Measurements from ENCODE around the gene ECE1.

The ECE1 gene

GRCh38 chr1:21304488-21304887 lies 14.2 kb upstream of the ECE1 start:
- Histone ChIP-seq H3K9ac (ENCODE audit: low read length) (no peak overlapping the region), H3K4me1 (ENCODE audit: insufficient read depth, low read length) (peaks cover 75% of the 10 kb centered on the region), H3K4me3 (ENCODE audit: low read depth in 1 of 2, low read length in 2 of 2) (no peak overlapping the region), H3K9me3 (ENCODE audit: low read length) (no peaks in the 10 kb centered on the region), H3K36me3 (ENCODE audit: insufficient read depth, low read length) (no peaks in the 10 kb centered on the region), H3K27me3 (ENCODE audit: control insufficient read depth in 1 of 2, insufficient read depth in 2 of 2, low read length in 2 of 2) (no peaks in the 10 kb centered on the region), H3K27ac (ENCODE audit: low read depth, low read length) (no peak overlapping the region)

- Histone ChIP-seq H3K27me3 (ENCODE audit: control insufficient read depth in 1 of 2, insufficient read depth in 2 of 2, low read length in 2 of 2) (no peaks in the 10 kb centered on the region), H3K36me3 (ENCODE audit: insufficient read depth, low read length) (no peaks in the 10 kb centered on the region), H3K4me1 (ENCODE audit: insufficient read depth, low read length) (peaks cover 74% of the 10 kb centered on the region), H3K27ac (ENCODE audit: low read depth, low read length) (no peak overlapping the region), H3K4me3 (ENCODE audit: low read depth in 1 of 2, low read length in 2 of 2) (no peak overlapping the region), H3K9ac (ENCODE audit: low read length) (no peak overlapping the region), H3K9me3 (ENCODE audit: low read length) (no peaks in the 10 kb centered on the region)
These were observed 12.8 kb upstream of the ECE1 start for GRCh38 chr1:21302747-21303715.

GRCh38 chr1:21301794-21302440 lies 11.7 kb upstream of the ECE1 start:
- Histone ChIP-seq H3K9me3 (ENCODE audit: low read length) (no peaks in the 10 kb centered on the region), H3K27ac (ENCODE audit: low read depth, low read length) (no peak overlapping the region), H3K36me3 (ENCODE audit: insufficient read depth, low read length) (no peaks in the 10 kb centered on the region), H3K9ac (ENCODE audit: low read length) (no peak overlapping the region), H3K4me1 (ENCODE audit: insufficient read depth, low read length) (peaks cover 67% of the 10 kb centered on the region), H3K27me3 (ENCODE audit: control insufficient read depth in 1 of 2, insufficient read depth in 2 of 2, low read length in 2 of 2) (no peaks in the 10 kb centered on the region), H3K4me3 (ENCODE audit: low read depth in 1 of 2, low read length in 2 of 2) (no peak overlapping the region)

GRCh38 chr1:21300774-21301173 lies 10.5 kb upstream of the ECE1 start:
- Histone ChIP-seq H3K4me1 (ENCODE audit: insufficient read depth, low read length) (peaks cover 61% of the 10 kb centered on the region), H3K36me3 (ENCODE audit: insufficient read depth, low read length) (no peaks in the 10 kb centered on the region), H3K27me3 (ENCODE audit: control insufficient read depth in 1 of 2, insufficient read depth in 2 of 2, low read length in 2 of 2) (no peaks in the 10 kb centered on the region), H3K9ac (ENCODE audit: low read length) (no peak overlapping the region), H3K27ac (ENCODE audit: low read depth, low read length) (no peak overlapping the region), H3K9me3 (ENCODE audit: low read length) (no peaks in the 10 kb centered on the region), H3K4me3 (ENCODE audit: low read depth in 1 of 2, low read length in 2 of 2) (no peak overlapping the region)

- H3K27me3 ChIP-seq (ENCODE audit: control insufficient read depth in 1 of 2, insufficient read depth in 2 of 2, low read length in 2 of 2): no peaks in the 10 kb centered on the region
- H3K4me3 ChIP-seq (ENCODE audit: low read depth in 1 of 2, low read length in 2 of 2): no peak overlapping the region
- H3K4me1 ChIP-seq (ENCODE audit: insufficient read depth, low read length): peaks cover 57% of the 10 kb centered on the region
- H3K9ac ChIP-seq (ENCODE audit: low read length): no peak overlapping the region
- no peaks in the 10 kb centered on the region for H3K9me3 ChIP-seq (ENCODE audit: low read length)
- no peaks in the 10 kb centered on the region for H3K36me3 ChIP-seq (ENCODE audit: insufficient read depth, low read length)
- no peak overlapping the region for H3K27ac ChIP-seq (ENCODE audit: low read depth, low read length)
These were observed 9.6 kb upstream of the ECE1 start for GRCh38 chr1:21299780-21300395.

- Histone ChIP-seq H3K4me1 (ENCODE audit: insufficient read depth, low read length) (peaks cover 59% of the 10 kb centered on the region), H3K4me3 (ENCODE audit: low read depth in 1 of 2, low read length in 2 of 2) (no peak overlapping the region), H3K36me3 (ENCODE audit: insufficient read depth, low read length) (no peaks in the 10 kb centered on the region), H3K9ac (ENCODE audit: low read length) (no peak overlapping the region), H3K27ac (ENCODE audit: low read depth, low read length) (no peak overlapping the region), H3K9me3 (ENCODE audit: low read length) (no peaks in the 10 kb centered on the region), H3K27me3 (ENCODE audit: control insufficient read depth in 1 of 2, insufficient read depth in 2 of 2, low read length in 2 of 2) (no peaks in the 10 kb centered on the region)
These were observed 8.7 kb upstream of the ECE1 start for GRCh38 chr1:21298981-21299391.

GRCh38 chr1:21297975-21298374 lies 7.7 kb upstream of the ECE1 start:
- H3K4me3 ChIP-seq (ENCODE audit: low read depth in 1 of 2, low read length in 2 of 2): no peak overlapping the region
- no peaks in the 10 kb centered on the region for H3K9me3 ChIP-seq (ENCODE audit: low read length)
- no peak overlapping the region for H3K9ac ChIP-seq (ENCODE audit: low read length)
- peaks cover 53% of the 10 kb centered on the region for H3K4me1 ChIP-seq (ENCODE audit: insufficient read depth, low read length)
- no peaks in the 10 kb centered on the region for H3K36me3 ChIP-seq (ENCODE audit: insufficient read depth, low read length)
- no peaks in the 10 kb centered on the region for H3K27me3 ChIP-seq (ENCODE audit: control insufficient read depth in 1 of 2, insufficient read depth in 2 of 2, low read length in 2 of 2)
- no peak overlapping the region for H3K27ac ChIP-seq (ENCODE audit: low read depth, low read length)

GRCh38 chr1:21296509-21297354 lies 6.5 kb upstream of the ECE1 start:
- Histone ChIP-seq H3K27me3 (ENCODE audit: control insufficient read depth in 1 of 2, insufficient read depth in 2 of 2, low read length in 2 of 2) (no peaks in the 10 kb centered on the region), H3K9ac (ENCODE audit: low read length) (no peak overlapping the region), H3K4me1 (ENCODE audit: insufficient read depth, low read length) (peaks cover 45% of the 10 kb centered on the region), H3K27ac (ENCODE audit: low read depth, low read length) (no peak overlapping the region), H3K4me3 (ENCODE audit: low read depth in 1 of 2, low read length in 2 of 2) (no peak overlapping the region), H3K36me3 (ENCODE audit: insufficient read depth, low read length) (no peaks in the 10 kb centered on the region), H3K9me3 (ENCODE audit: low read length) (no peaks in the 10 kb centered on the region)

- Histone ChIP-seq H3K4me3 (ENCODE audit: low read depth in 1 of 2, low read length in 2 of 2) (no peak overlapping the region), H3K9me3 (ENCODE audit: low read length) (no peaks in the 10 kb centered on the region), H3K4me1 (ENCODE audit: insufficient read depth, low read length) (peaks cover 50% of the 10 kb centered on the region), H3K36me3 (ENCODE audit: insufficient read depth, low read length) (no peaks in the 10 kb centered on the region), H3K27me3 (ENCODE audit: control insufficient read depth in 1 of 2, insufficient read depth in 2 of 2, low read length in 2 of 2) (no peaks in the 10 kb centered on the region), H3K27ac (ENCODE audit: low read depth, low read length) (no peak overlapping the region), H3K9ac (ENCODE audit: low read length) (no peak overlapping the region)
These were observed 5.3 kb upstream of the ECE1 start for GRCh38 chr1:21295545-21295944.

GRCh38 chr1:21295002-21295401 lies 4.7 kb upstream of the ECE1 start:
- Histone ChIP-seq H3K4me1 (ENCODE audit: insufficient read depth, low read length) (peaks cover 52% of the 10 kb centered on the region), H3K9me3 (ENCODE audit: low read length) (no peaks in the 10 kb centered on the region), H3K4me3 (ENCODE audit: low read depth in 1 of 2, low read length in 2 of 2) (no peak overlapping the region), H3K36me3 (ENCODE audit: insufficient read depth, low read length) (no peaks in the 10 kb centered on the region), H3K9ac (ENCODE audit: low read length) (no peak overlapping the region), H3K27me3 (ENCODE audit: control insufficient read depth in 1 of 2, insufficient read depth in 2 of 2, low read length in 2 of 2) (no peaks in the 10 kb centered on the region), H3K27ac (ENCODE audit: low read depth, low read length) (no peak overlapping the region)

Data from muscle layer of colon (tissue), 2 donors.